ENCODE measurements around the gene WWTR1.

DNA sequence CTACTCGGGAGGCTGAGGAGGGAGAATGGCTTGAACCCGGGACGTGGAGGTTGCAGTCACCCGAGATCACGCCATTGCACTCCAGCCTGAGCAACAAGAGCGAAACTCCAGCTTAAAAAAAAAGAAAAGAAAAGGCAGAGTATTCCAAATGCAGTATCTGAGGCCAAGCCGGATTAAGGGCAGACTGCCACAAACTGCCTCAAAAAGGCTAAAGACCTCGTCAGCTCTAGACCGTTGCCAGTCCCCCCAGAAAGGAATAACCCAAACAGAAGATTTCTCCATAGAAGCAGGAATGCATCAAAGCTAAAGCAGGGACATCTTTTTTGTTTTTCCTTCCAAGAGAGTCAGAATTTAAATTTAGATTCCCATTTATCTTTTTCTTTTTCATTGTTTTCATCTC, 110.4 kb downstream of the WWTR1 start:
- TF ChIP-seq TAF1 (IDR thresholded peaks at IDR 0.05; ENCODE audit: low read depth, low read length) (no peak), POLR2A (IDR thresholded peaks at IDR 0.05; ENCODE audit: low read depth, low read length) (no peak), SPI1 (IDR thresholded peaks at IDR 0.05; ENCODE audit: low read depth, low read length) (no peak), POLR2AphosphoS5 (IDR thresholded peaks at IDR 0.05; ENCODE audit: low read depth, low read length) (no peak), PAX5 (IDR thresholded peaks at IDR 0.05; ENCODE audit: insufficient read depth, low read length, severe bottlenecking) (no peak)

Data from GM12891 (cell line).